Activated T-helper 17 cell treated with anti-CD3 and anti-CD28 coated beads, Interleukin-2, amount 50 U/mL, for 72 hours (primary cell): ENCODE data around the gene CORO7. TPM values are rescaled to one million over a fixed set of nuclear protein-coding genes. Genes with fewer than 3 reads are reported as not detected.
"Not testable (repeated sequence)": the region's sequence is repeated elsewhere in the genome, so short reads cannot be mapped to it uniquely, and the experiment has no call there.

ENCODE experiments used
- ATAC-seq: fragments of 150-1000 bp; cut with Tn5 transposase; replicated peaks from 2 replicates; pipeline ENCODE4 v1.10.0; 2021; ENCODE audit warnings: mild to moderate bottlenecking, moderate library complexity
- H3K27ac Mint-ChIP-seq: one replicate; pipeline ENCODE4 v1.8.0; 2022; ENCODE audit warnings: mixed read lengths
- H3K27me3 Mint-ChIP-seq: one replicate; pipeline ENCODE4 v1.8.0; 2022; ENCODE audit warnings: mixed read lengths
- H3K36me3 Mint-ChIP-seq: one replicate; pipeline ENCODE4 v1.8.0; 2022; ENCODE audit warnings: low read depth, mild to moderate bottlenecking, mixed read lengths
- H3K4me1 Mint-ChIP-seq: one replicate; pipeline ENCODE4 v1.8.0; 2022; ENCODE audit warnings: mixed read lengths
- H3K4me3 Mint-ChIP-seq: one replicate; pipeline ENCODE4 v1.8.0; 2022; ENCODE audit warnings: mild to moderate bottlenecking, mixed read lengths
- H3K9me3 Mint-ChIP-seq: one replicate; pipeline ENCODE4 v1.8.0; 2022; ENCODE audit warnings: mixed read lengths
- total RNA-seq, 2 donors: library from RNA; stranded (reverse); gene quantifications; one replicate each; pipeline ENCODE4 v1.2.3, GENCODE V29; 2022

CORO7 gene
- total RNA-seq, 2 donors from 2014 or later = 82.6 to 114 TPM

DNA sequence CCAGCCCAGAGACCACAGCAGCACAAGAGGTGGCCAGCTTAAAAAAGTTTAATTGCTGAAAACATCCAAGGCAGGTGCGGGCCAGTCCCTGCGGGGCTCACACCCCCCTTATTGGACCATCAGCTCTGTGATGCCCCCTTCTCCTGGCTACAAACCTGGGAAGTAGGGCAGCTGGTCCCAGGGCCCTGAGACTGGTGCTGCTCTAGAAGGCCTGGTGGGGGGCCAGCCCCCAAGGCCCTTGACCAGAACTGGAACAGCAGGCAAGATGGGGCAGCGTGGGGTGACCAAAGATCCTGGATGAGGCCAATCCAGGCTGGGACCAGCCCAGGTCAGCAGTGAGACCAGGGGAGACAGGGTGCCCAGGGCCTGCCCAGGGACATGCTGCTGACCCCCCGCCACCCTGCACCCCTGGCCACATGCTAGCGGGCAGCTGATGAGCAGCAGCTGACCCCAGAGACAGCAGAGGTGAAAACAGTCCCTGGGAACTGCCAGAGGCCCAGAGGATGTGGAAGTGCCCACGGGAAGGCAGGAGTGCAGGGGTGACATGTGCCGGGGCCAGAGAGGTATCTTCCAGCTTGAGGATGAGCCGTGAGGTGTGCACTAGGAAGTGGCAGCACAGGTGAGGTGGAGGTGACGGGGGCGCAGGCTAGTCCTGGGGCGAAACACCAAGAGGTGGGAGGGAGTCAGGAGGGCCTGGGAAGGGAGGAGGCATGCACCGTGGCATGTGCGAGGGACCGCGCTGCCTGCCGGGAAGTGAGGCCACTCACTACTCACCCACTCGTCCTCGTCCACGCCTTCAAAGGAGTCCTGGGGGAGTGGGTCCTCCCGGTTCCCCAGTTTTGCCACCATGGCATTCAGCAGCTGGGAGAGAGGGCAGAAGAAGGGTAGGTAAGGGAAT lies 61.6 kb downstream of the CORO7 start:
- peak overlapping the region; percentile 21 for H3K27ac Mint-ChIP-seq
- no peaks in the 10 kb centered on the region for H3K27me3 Mint-ChIP-seq
- no peak for ATAC-seq
- no peaks in the 10 kb centered on the region for H3K4me1 Mint-ChIP-seq
- H3K9me3 Mint-ChIP-seq = no peaks in the 10 kb centered on the region
- no peak overlapping the region for H3K4me3 Mint-ChIP-seq
- H3K36me3 Mint-ChIP-seq = peaks cover 49% of the 10 kb centered on the region

GRCh38 chr16:4353675-4354074 lies 62.7 kb downstream of the CORO7 start:
- Mint-ChIP-seq H3K9me3 (no peaks in the 10 kb centered on the region), H3K27ac (peak overlapping the region; percentile 21), H3K36me3 (peaks cover 40% of the 10 kb centered on the region), H3K4me1 (no peaks in the 10 kb centered on the region), H3K4me3 (no peak overlapping the region), H3K27me3 (no peaks in the 10 kb centered on the region)
- no peak for ATAC-seq

DNA sequence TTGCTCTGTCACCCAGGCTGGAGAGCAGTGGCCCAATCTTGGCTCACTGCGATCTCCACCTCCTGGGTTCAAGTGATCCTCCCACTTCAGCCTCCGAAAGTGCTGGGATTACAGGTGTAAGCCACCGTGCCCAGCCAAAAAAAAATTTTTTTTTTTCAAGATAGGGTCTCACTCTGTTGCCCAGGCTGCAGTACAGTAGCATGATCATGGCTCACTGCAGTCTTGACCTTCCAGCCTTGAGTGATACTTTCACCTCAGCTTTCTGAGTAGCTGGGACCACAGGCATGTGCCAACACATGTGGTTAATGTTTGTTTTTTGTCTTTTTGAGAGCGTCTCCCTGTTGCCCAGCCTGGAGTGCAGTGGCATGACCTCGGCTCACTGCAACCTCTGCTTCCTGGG lies 63.6 kb downstream of the CORO7 start:
- Mint-ChIP-seq H3K9me3 (no peaks in the 10 kb centered on the region), H3K4me3 (no peak overlapping the region), H3K36me3 (peaks cover 40% of the 10 kb centered on the region), H3K4me1 (no peaks in the 10 kb centered on the region), H3K27me3 (no peaks in the 10 kb centered on the region), H3K27ac (no peak overlapping the region)
- no peak for ATAC-seq

- H3K36me3 Mint-ChIP-seq = peaks cover 35% of the 10 kb centered on the region
- no peaks in the 10 kb centered on the region for H3K27me3 Mint-ChIP-seq
- no peaks in the 10 kb centered on the region for H3K4me1 Mint-ChIP-seq
- H3K9me3 Mint-ChIP-seq = no peaks in the 10 kb centered on the region
- H3K27ac Mint-ChIP-seq = peak overlapping the region; percentile 87
- ATAC-seq = no peak
- H3K4me3 Mint-ChIP-seq = peak overlapping the region; percentile 87
Measured at GRCh38 chr16:4351880-4352279, 64.5 kb downstream of the CORO7 start.

- peak; percentile 94 for ATAC-seq
- H3K27ac Mint-ChIP-seq = peak within 1 kb of the TSS; percentile 87
- no peaks in the 10 kb centered on the region for H3K27me3 Mint-ChIP-seq
- no peaks in the 10 kb centered on the region for H3K4me1 Mint-ChIP-seq
- peaks cover 28% of the 10 kb centered on the region for H3K36me3 Mint-ChIP-seq
- no peaks in the 10 kb centered on the region for H3K9me3 Mint-ChIP-seq
- H3K4me3 Mint-ChIP-seq = peak within 1 kb of the TSS; percentile 87
Measured at GRCh38 chr16:4350787-4351659, 65.4 kb downstream of the CORO7 start, which contains the start of gene PAM16. TSS of gene PAM16 (minus strand) at chr16:4351321. CDS start at chr16:4351234, 87 bp downstream.

- Mint-ChIP-seq H3K9me3 (no peaks in the 10 kb centered on the region), H3K36me3 (peaks cover 28% of the 10 kb centered on the region), H3K27ac (peak overlapping the region; percentile 87), H3K27me3 (no peaks in the 10 kb centered on the region), H3K4me1 (no peaks in the 10 kb centered on the region), H3K4me3 (peak overlapping the region; percentile 87)
- ATAC-seq = peak; percentile 27
Measured at GRCh38 chr16:4350365-4350786, 66.0 kb downstream of the CORO7 start.

- H3K27me3 Mint-ChIP-seq = no peaks in the 10 kb centered on the region
- no peaks in the 10 kb centered on the region for H3K9me3 Mint-ChIP-seq
- no peak overlapping the region for H3K27ac Mint-ChIP-seq
- H3K4me3 Mint-ChIP-seq = no peak overlapping the region
- no peaks in the 10 kb centered on the region for H3K4me1 Mint-ChIP-seq
- ATAC-seq = no peak
- peaks cover 18% of the 10 kb centered on the region for H3K36me3 Mint-ChIP-seq
Measured at GRCh38 chr16:4349332-4349731, 67.1 kb downstream of the CORO7 start.

DNA sequence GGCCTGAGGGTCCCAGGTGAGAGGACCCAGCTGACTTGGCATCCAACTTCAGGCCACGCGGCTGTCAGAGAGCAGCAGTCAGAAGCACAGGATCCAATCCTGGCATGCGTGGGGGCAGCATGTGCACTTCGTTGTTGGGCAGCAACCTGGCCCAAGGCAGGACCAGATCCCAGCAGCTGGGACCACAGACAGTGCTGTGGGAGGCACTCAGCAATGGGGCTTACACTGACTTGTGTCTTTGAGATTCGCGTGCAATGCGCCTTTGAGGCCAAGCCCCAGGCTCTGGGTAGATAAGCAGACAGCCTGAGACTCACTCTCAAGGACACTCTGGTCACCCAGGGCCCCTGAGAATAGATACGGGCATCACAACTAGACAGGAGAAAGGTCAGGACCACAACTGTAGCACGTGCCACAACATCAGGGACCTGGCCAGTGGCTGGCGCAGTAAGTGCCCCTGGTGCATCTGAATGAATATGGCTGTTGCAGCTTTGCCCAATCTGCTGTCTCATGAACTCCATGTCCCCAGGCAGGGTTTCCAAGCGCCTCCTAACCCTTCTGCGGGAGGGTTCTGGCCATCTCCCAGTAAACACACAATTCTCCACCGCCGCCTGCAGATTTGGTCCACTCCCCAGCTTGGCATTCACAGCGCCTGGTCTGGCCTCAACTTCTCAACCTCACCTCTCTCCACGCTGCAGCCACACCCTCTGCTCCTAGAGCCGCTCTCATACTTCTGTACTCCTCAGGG lies 68.5 kb downstream of the CORO7 start:
- H3K4me3 Mint-ChIP-seq = no peak overlapping the region
- H3K36me3 Mint-ChIP-seq = peaks cover 15% of the 10 kb centered on the region
- peak overlapping the region; percentile 23 for H3K27ac Mint-ChIP-seq
- H3K27me3 Mint-ChIP-seq = no peaks in the 10 kb centered on the region
- no peaks in the 10 kb centered on the region for H3K9me3 Mint-ChIP-seq
- ATAC-seq = no peak
- no peaks in the 10 kb centered on the region for H3K4me1 Mint-ChIP-seq

GRCh38 chr16:4347010-4347409 lies 69.4 kb downstream of the CORO7 start:
- peak overlapping the region; percentile 23 for H3K27ac Mint-ChIP-seq

DNA sequence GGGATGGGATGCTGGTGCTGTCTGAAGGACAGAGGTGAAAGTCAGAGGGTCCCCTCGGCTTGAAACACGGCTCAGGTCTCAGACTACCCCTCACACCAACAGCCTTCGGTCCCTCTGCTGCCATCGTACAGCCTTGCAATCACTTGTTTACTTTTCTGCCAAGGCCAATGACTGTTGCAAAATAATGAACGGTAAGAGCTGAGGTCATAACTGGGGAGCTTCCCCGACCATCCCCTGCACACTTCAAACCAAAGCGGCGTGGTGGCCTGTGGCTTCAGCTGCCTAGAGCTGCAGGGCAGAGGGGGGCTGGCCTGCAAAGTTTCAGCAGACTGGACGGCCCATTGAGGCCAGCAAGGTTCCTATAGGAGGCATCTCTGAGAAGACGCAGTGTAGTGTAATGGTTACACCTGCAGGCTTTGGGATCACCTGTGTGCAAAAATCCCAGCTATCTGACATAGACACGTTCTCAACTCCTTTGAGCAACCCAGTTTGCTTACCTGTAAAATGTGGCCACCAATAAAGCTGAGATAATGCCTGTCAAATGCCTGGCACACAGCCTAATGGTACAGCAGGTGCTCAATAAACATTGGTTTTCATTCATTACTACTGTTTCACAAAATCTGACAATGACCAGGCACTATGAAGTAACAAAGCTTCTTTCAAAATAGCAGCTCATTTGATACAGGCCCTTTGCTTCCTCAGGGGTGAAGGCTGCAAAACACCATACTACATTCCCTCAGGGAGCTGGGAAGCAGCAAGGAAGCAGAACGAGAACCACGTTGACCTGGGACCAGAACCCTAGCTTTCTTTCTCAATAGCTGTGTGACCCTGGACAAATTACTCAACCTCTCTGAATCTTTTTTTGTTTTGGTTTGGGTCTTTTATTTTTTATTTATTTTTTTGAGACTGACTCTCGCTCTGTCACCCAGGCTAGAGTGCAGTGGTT lies 70.3 kb downstream of the CORO7 start:
- H3K4me1 Mint-ChIP-seq = no peaks in the 10 kb centered on the region
- no peak overlapping the region for H3K4me3 Mint-ChIP-seq
- H3K27me3 Mint-ChIP-seq = no peaks in the 10 kb centered on the region
- H3K27ac Mint-ChIP-seq = peak overlapping the region; percentile 23
- no peaks in the 10 kb centered on the region for H3K9me3 Mint-ChIP-seq
- ATAC-seq = no peak
- H3K36me3 Mint-ChIP-seq = peaks cover 15% of the 10 kb centered on the region

More at GRCh38 chr16:4347010-4347409, 69.4 kb downstream of the CORO7 start:
- H3K4me3 Mint-ChIP-seq = no peak overlapping the region
- no peaks in the 10 kb centered on the region for H3K4me1 Mint-ChIP-seq
- no peaks in the 10 kb centered on the region for H3K27me3 Mint-ChIP-seq
- ATAC-seq = no peak
- H3K36me3 Mint-ChIP-seq = peaks cover 15% of the 10 kb centered on the region
- no peaks in the 10 kb centered on the region for H3K9me3 Mint-ChIP-seq

- Mint-ChIP-seq H3K4me3 (no peak overlapping the region), H3K36me3 (peaks cover 15% of the 10 kb centered on the region), H3K4me1 (no peaks in the 10 kb centered on the region), H3K27me3 (no peaks in the 10 kb centered on the region), H3K27ac (no peak overlapping the region), H3K9me3 (no peaks in the 10 kb centered on the region)
- ATAC-seq = no peak
Measured at GRCh38 chr16:4344983-4345835, 71.2 kb downstream of the CORO7 start.

DNA sequence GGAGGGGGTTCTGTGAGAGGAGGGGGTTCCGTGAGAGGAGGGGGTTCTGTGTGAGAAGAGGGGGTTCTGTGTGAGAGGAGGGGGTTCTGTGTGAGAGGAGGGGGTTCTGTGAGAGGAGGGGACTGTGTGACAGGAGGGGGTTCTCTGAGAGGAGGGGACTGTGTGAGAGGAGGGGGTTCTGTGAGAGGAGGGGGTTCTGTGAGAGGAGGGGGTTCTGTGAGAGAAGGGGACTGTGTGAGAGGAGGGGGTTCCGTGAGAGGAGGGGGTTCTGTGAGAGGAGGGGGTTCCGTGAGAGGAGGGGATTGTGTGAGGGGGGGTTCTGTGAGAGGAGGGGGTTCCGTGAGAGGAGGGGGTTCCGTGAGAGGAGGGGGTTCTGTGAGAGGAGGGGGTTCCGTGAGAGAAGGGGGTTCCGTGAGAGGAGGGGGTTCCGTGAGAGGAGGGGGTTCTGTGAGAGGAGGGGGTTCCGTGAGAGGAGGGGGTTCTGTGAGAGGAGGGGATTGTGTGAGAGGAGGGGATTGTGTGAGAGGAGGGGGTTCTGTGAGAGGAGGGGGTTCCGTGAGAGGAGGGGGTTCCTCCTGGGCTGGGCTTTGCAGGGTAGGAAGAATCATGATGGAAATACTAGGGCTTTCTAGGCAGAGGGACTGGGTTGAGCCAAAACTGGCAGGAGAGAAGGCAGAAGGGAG lies 72.0 kb downstream of the CORO7 start:
- H3K27ac Mint-ChIP-seq, ATAC-seq, H3K9me3 Mint-ChIP-seq, H3K27me3 Mint-ChIP-seq, H3K4me1 Mint-ChIP-seq, H3K4me3 Mint-ChIP-seq: not testable (repeated sequence)
- peaks cover 18% of the 10 kb centered on the region for H3K36me3 Mint-ChIP-seq
